Calu3 (cell line): Measurements from ENCODE around the gene TIGAR. TPM values are rescaled to one million over a fixed set of nuclear protein-coding genes. Genes with fewer than 3 reads are reported as not detected.
A peak's percentile ranks its signal among the peaks of the same experiment; 100 is the strongest.

ENCODE experiments used
- BruUV-seq: library from RNA; stranded (reverse); fragments of 400-500 nt; replicated peaks from 2 replicates; lab custom pipeline; 2021; lab: Mats Ljungman, UMichigan
- CTCF ChIA-PET: fragments of 300-600 bp; sonication (Branson Sonifier 250); formaldehyde crosslinking; loops from one replicate; lab custom pipeline; 2022; ENCODE audit warnings: antibody characterized with exemption; lab: Charles Lee
- DNase-seq: peaks from one replicate; pipeline ENCODE4 v3.0.0; 2022
- H3K27ac Mint-ChIP-seq: one replicate; pipeline ENCODE4 v1.8.0; 2022; ENCODE audit warnings: mixed read lengths; ENCODE audit not compliant: unreplicated experiment
- H3K27me3 Mint-ChIP-seq: one replicate; pipeline ENCODE4 v1.8.0; 2022; ENCODE audit warnings: mixed read lengths; ENCODE audit not compliant: unreplicated experiment
- H3K36me3 Mint-ChIP-seq: one replicate; pipeline ENCODE4 v1.8.0; 2022; ENCODE audit warnings: mild to moderate bottlenecking, moderate library complexity, mixed read lengths; ENCODE audit not compliant: insufficient read depth, unreplicated experiment
- H3K4me1 Mint-ChIP-seq: one replicate; pipeline ENCODE4 v1.8.0; 2022; ENCODE audit warnings: mild to moderate bottlenecking, low read depth, mixed read lengths; ENCODE audit not compliant: unreplicated experiment
- H3K4me3 Mint-ChIP-seq: one replicate; pipeline ENCODE4 v1.8.0; 2022; ENCODE audit warnings: mild to moderate bottlenecking, low read depth, moderate library complexity, mixed read lengths; ENCODE audit not compliant: unreplicated experiment
- H3K9me3 Mint-ChIP-seq: one replicate; pipeline ENCODE4 v1.8.0; 2022; ENCODE audit warnings: low read depth, mixed read lengths; ENCODE audit not compliant: unreplicated experiment
- intact Hi-C: fragments of 100-400 bp; cut with micrococcal nuclease; formaldehyde crosslinking; loops from one replicate; pipeline ENCODE4 v1.10.0; 2022; ENCODE audit not compliant: unreplicated experiment
- total RNA-seq: library from RNA; stranded (reverse); gene quantifications from 2 replicates; pipeline ENCODE4 v1.2.3, GENCODE V29; 2022
- TF ChIP-seq, protein P1 (sequence below): fragments of 200-600 bp; IDR thresholded peaks from one replicate; pipeline ENCODE4 v1.8.0; 2022; ENCODE audit warnings: antibody characterized with exemption; ENCODE audit not compliant: unreplicated experiment

The TIGAR gene
- total RNA-seq, 1 experiment from 2014 or later, result 15.9 TPM

DNA sequence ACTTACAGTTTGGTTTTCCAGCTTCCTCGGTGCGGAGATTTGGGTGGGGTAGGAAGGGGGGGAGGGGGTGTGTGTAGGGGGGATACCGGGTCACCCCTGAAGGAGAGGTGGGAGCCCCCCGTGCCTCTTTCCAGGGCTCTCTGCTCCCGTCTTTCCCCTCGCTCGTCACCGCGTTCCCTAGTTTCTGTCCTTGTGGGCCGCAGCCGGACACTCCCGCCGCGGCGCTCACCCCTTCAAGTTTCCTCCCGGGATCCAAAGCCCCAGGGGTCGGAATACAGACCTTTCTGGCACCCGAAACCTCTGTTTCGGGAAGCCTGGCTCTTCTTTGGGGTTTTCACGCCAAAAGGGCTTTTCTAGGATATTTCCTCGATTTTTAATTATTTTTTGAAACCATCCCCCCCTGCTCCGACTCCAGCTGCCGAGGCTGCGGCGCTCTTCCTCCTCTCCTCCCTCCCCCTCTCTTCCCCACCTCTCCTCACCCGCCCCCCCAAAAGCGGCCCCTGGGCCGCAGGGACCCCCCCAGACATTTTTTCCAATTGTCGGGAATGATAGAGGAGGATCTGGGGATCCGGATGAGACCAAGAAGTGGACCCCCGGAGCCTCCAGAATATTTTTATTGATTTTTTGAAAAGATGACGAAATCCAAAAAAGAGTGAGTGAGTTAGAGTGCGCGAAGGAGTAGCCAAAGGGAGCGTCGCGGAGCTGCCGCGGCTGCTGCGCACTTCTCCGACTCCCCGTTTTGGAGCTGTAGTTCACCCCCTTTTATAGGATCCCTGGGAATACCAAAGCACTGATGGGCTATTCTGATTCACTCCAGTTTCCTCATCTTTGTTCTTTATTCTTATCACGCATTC, 45.8 kb upstream of the TIGAR start:
- peaks cover 26% of the 10 kb centered on the region for H3K4me1 Mint-ChIP-seq
- intact Hi-C loops, result loop anchor here (5.0 to 10.0 kb wide), 2 partner anchors 130 to 238 kb away; no protein-coding TSS in a partner anchor
- TF ChIP-seq, protein P1, sequence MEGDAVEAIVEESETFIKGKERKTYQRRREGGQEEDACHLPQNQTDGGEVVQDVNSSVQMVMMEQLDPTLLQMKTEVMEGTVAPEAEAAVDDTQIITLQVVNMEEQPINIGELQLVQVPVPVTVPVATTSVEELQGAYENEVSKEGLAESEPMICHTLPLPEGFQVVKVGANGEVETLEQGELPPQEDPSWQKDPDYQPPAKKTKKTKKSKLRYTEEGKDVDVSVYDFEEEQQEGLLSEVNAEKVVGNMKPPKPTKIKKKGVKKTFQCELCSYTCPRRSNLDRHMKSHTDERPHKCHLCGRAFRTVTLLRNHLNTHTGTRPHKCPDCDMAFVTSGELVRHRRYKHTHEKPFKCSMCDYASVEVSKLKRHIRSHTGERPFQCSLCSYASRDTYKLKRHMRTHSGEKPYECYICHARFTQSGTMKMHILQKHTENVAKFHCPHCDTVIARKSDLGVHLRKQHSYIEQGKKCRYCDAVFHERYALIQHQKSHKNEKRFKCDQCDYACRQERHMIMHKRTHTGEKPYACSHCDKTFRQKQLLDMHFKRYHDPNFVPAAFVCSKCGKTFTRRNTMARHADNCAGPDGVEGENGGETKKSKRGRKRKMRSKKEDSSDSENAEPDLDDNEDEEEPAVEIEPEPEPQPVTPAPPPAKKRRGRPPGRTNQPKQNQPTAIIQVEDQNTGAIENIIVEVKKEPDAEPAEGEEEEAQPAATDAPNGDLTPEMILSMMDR, result no peak
- CTCF ChIA-PET, result interaction anchor here (0.6 to 1.8 kb wide), 2 partner anchors 43 to 390 kb away, joined by 3 to 40 read pairs; no protein-coding TSS in a partner anchor
- H3K4me3 Mint-ChIP-seq, result peak overlapping the region; percentile 83
- H3K27me3 Mint-ChIP-seq, result peaks cover 96% of the 10 kb centered on the region
- peaks cover 14% of the 10 kb centered on the region for H3K36me3 Mint-ChIP-seq
- H3K27ac Mint-ChIP-seq, result no peak overlapping the region
- no TSS peak for BruUV-seq
- no peaks in the 10 kb centered on the region for H3K9me3 Mint-ChIP-seq
- DNase-seq, result no peak

GRCh38 chr12:4275870-4276301, 45.1 kb upstream of the TIGAR start:
- Mint-ChIP-seq H3K4me1 (peaks cover 25% of the 10 kb centered on the region), H3K27me3 (peaks cover 96% of the 10 kb centered on the region), H3K27ac (no peak overlapping the region), H3K36me3 (peaks cover 14% of the 10 kb centered on the region), H3K9me3 (no peaks in the 10 kb centered on the region), H3K4me3 (peak overlapping the region; percentile 36)
- DNase-seq, result no peak
- CTCF ChIA-PET, result interaction anchor here (1.5 to 2.0 kb wide), 4 partner anchors 8 to 390 kb away, joined by 5 to 40 read pairs (median 12); no protein-coding TSS in a partner anchor
- BruUV-seq, result no TSS peak
- TF ChIP-seq, protein P1, result no peak
- intact Hi-C loops, result loop anchor here (2.0 to 10.0 kb wide), 3 partner anchors 131 to 277 kb away; no protein-coding TSS in a partner anchor

GRCh38 chr12:4276524-4277204, 44.3 kb upstream of the TIGAR start:
- TF ChIP-seq, protein P1, result peak; percentile 75
- H3K4me3 Mint-ChIP-seq, result peak overlapping the region; percentile 36
- no TSS peak for BruUV-seq
- H3K36me3 Mint-ChIP-seq, result peaks cover 14% of the 10 kb centered on the region
- peak; percentile 82 for DNase-seq
- intact Hi-C loops, result loop anchor here (1.0 to 10.0 kb wide), 5 partner anchors 132 to 391 kb away; no protein-coding TSS in a partner anchor
- CTCF ChIA-PET, result interaction anchor here (0.6 to 2.0 kb wide), 23 partner anchors 9 to 976 kb away, joined by 3 to 40 read pairs (median 3); no protein-coding TSS in a partner anchor
- H3K27ac Mint-ChIP-seq, result no peak overlapping the region
- H3K27me3 Mint-ChIP-seq, result peaks cover 98% of the 10 kb centered on the region
- H3K4me1 Mint-ChIP-seq, result peaks cover 25% of the 10 kb centered on the region
- no peaks in the 10 kb centered on the region for H3K9me3 Mint-ChIP-seq

DNA sequence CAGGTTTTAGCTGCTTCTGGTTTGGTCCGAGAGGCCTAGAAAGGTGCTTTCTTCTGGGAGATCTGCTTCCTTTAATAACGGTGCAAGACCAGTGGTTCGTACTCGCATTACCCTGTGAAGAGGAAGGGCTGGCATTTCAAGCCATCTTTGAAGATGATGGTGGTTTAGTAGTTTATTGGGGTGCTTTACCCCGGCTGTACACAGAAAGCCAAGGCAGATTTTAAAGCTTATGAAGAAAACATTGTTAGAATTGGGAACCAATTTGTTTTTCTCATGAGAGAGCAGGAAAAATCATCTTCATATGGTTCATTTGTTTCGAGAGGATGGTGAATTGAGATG, 43.8 kb upstream of the TIGAR start:
- peaks cover 25% of the 10 kb centered on the region for H3K4me1 Mint-ChIP-seq
- H3K4me3 Mint-ChIP-seq, result no peak overlapping the region
- no peak overlapping the region for H3K27ac Mint-ChIP-seq
- no peaks in the 10 kb centered on the region for H3K9me3 Mint-ChIP-seq
- CTCF ChIA-PET, result interaction anchor here (0.6 to 2.0 kb wide), 20 partner anchors 9 to 977 kb away, joined by 3 to 40 read pairs (median 4); no protein-coding TSS in a partner anchor
- TF ChIP-seq, protein P1, result no peak
- peaks cover 99% of the 10 kb centered on the region for H3K27me3 Mint-ChIP-seq
- DNase-seq, result no peak
- H3K36me3 Mint-ChIP-seq, result peaks cover 14% of the 10 kb centered on the region
- intact Hi-C loops, result loop anchor here (1.0 to 10.0 kb wide), 5 partner anchors 132 to 392 kb away; no protein-coding TSS in a partner anchor
- no TSS peak for BruUV-seq
